RWPE2 (cell line): ENCODE results near the gene TBC1D1.

Source experiments
- ATAC-seq: fragments of 200-7000 bp; cut with Tn5 transposase; 3 replicates; pipeline ENCODE4 v1.9.1; 2021; ENCODE audit warnings: low read depth
- DNase-seq: peaks from one replicate; pipeline ENCODE4 v3.0.0-alpha.2; 2020; ENCODE audit warnings: low spot score
- H3K27ac ChIP-seq: fragments of 450-650 bp; 2 replicates; pipeline ENCODE4 v1.5.1; 2017; ENCODE audit warnings: mild to moderate bottlenecking; ENCODE audit not compliant: poor library complexity, severe bottlenecking
- H3K27me3 ChIP-seq: fragments of 250-450 bp; sonication (Bioruptor Pico); 2 replicates; pipeline ENCODE4 v1.5.1; 2021; ENCODE audit warnings: mild to moderate bottlenecking, moderate library complexity; ENCODE audit not compliant: insufficient read depth, poor library complexity, severe bottlenecking
- H3K36me3 ChIP-seq: fragments of 250-450 bp; sonication (Bioruptor Pico); 2 replicates; pipeline ENCODE4 v1.5.1; 2020; ENCODE audit warnings: low read depth, mild to moderate bottlenecking, moderate library complexity
- H3K4me1 ChIP-seq: fragments of 250-450 bp; sonication (Bioruptor Pico); 2 replicates; pipeline ENCODE4 v1.5.1; 2021; ENCODE audit warnings: mild to moderate bottlenecking, moderate library complexity; ENCODE audit not compliant: insufficient read depth, poor library complexity, severe bottlenecking
- H3K4me3 ChIP-seq: fragments of 250-450 bp; sonication (Bioruptor Pico); 2 replicates; pipeline ENCODE4 v1.5.1; 2021; ENCODE audit warnings: mild to moderate bottlenecking, moderate library complexity; ENCODE audit not compliant: severe bottlenecking
- H3K9me3 ChIP-seq: fragments of 250-450 bp; sonication (Bioruptor Pico); 2 replicates; pipeline ENCODE4 v1.5.1; 2021; ENCODE audit warnings: mild to moderate bottlenecking, moderate library complexity; ENCODE audit not compliant: severe bottlenecking
- CTCF ChIP-seq: fragments of 450-650 bp; IDR thresholded peaks from one replicate; pipeline ENCODE4 v1.5.1; 2017; ENCODE audit warnings: mild to moderate bottlenecking, moderate library complexity; ENCODE audit not compliant: poor library complexity, severe bottlenecking

Gene TBC1D1

GRCh38 chr4:38004062-38004461 lies 113.2 kb downstream of the TBC1D1 start:
- no peak for DNase-seq
- TF ChIP-seq CTCF, result no peak
- peaks cover 12% of the 10 kb centered on the region for H3K4me1 ChIP-seq

GRCh38 chr4:38004887-38005286 lies 114.0 kb downstream of the TBC1D1 start:
- no peak for TF ChIP-seq CTCF
- Histone ChIP-seq H3K9me3 (no peaks in the 10 kb centered on the region), H3K27ac (no peak overlapping the region), H3K36me3 (no peaks in the 10 kb centered on the region), H3K4me1 (peaks cover 12% of the 10 kb centered on the region), H3K4me3 (no peak overlapping the region), H3K27me3 (no peaks in the 10 kb centered on the region)
- ATAC-seq (no peak), DNase-seq (no peak)

More at GRCh38 chr4:38004062-38004461, 113.2 kb downstream of the TBC1D1 start:
- Histone ChIP-seq H3K4me3 (no peak overlapping the region), H3K27me3 (no peaks in the 10 kb centered on the region), H3K9me3 (no peaks in the 10 kb centered on the region), H3K36me3 (no peaks in the 10 kb centered on the region), H3K27ac (no peak overlapping the region)
- no peak for ATAC-seq

GRCh38 chr4:38005637-38006036 lies 114.8 kb downstream of the TBC1D1 start:
- no peak for ATAC-seq
- Histone ChIP-seq H3K4me1 (peaks cover 12% of the 10 kb centered on the region), H3K4me3 (no peak overlapping the region), H3K27me3 (no peaks in the 10 kb centered on the region), H3K36me3 (no peaks in the 10 kb centered on the region), H3K9me3 (no peaks in the 10 kb centered on the region), H3K27ac (no peak overlapping the region)
- no peak for TF ChIP-seq CTCF
- no peak for DNase-seq

GRCh38 chr4:38007645-38008044 lies 116.8 kb downstream of the TBC1D1 start:
- H3K27me3 ChIP-seq, result no peaks in the 10 kb centered on the region
- TF ChIP-seq CTCF, result no peak
- H3K4me1 ChIP-seq, result peaks cover 6% of the 10 kb centered on the region
- H3K27ac ChIP-seq, result no peak overlapping the region
- H3K4me3 ChIP-seq, result no peak overlapping the region
- no peaks in the 10 kb centered on the region for H3K36me3 ChIP-seq
- no peaks in the 10 kb centered on the region for H3K9me3 ChIP-seq
- ATAC-seq (no peak), DNase-seq (no peak)

- Histone ChIP-seq H3K4me3 (no peak overlapping the region), H3K4me1 (no peaks in the 10 kb centered on the region), H3K36me3 (no peaks in the 10 kb centered on the region), H3K27ac (no peak overlapping the region), H3K27me3 (no peaks in the 10 kb centered on the region), H3K9me3 (no peaks in the 10 kb centered on the region)
- DNase-seq (no peak), ATAC-seq (no peak)
- TF ChIP-seq CTCF, result no peak
Measured at GRCh38 chr4:38008571-38009021, 117.7 kb downstream of the TBC1D1 start.
